ENCODE data around the gene RGS4.
"Not testable (repeated sequence)": the region's sequence is repeated elsewhere in the genome, so short reads cannot be mapped to it uniquely, and the experiment has no call there.

RGS4 gene

DNA sequence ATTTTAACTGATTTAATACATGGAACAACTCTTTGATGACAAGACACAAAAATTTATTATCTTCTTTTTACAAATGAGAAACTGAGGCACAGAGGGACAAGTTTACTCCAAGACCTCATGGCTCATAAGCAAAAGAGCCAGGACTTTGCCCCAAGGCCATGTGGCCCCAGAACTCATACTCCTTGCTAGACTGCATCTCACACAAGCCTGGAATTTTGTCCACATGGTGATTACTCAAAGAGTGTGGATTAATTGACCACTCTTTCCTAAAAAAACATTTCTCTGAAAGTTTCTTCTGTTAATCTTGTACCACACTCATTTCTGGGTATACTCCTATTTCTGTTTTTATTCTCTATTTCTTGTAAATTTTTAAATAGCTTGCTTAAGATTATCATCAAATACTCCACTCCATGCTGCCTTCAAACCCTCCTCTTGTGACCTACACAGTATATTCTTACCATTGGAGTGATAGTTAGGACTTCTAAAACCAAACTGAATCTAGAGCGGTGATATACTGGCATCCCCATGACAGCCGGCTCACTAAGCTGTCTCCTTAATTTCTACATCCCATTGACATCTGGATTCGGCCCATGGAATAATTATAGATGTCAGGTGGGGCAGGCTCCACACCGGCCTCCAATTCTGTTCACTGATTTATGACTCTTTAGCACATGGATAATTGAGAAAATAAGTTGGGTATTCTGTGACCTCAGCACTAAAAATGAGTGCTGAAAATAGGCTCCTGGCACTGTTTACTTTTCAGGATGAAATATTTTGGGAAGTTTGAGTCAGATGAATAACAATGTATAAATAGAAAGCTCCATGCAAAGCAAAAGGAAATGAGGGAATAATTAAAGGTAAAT, 16.1 kb downstream of the RGS4 start:
- FAIRE-seq (no peak), DNase-seq (ENCODE audit: insufficient read length) (no peak)
- no peak for TF ChIP-seq POLR2AphosphoS5 (IDR thresholded peaks at IDR 0.05; ENCODE audit: low read depth, low read length)
- no peak for TF ChIP-seq POLR2A (IDR thresholded peaks at IDR 0.05; ENCODE audit: low read depth, low read length)
- no peak for TF ChIP-seq TAF1 (IDR thresholded peaks at IDR 0.05; ENCODE audit: borderline replicate concordance, low read depth, low read length)

DNA sequence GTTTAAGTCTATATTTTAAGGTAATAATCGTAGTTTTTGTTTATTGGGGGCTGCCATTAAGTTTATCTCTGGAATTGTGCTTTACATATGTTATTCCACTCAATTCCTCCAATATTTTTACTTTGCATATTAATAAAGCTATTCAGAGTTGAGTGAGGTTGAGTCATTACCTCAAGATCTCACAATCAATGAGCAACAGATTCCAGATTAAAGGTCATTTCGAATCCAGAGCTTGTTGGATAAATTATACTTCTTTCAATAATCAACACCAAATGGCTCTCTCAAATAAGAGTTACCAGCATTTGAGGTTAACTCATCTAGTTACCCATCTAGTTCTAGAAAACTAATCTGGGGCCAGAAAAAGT, 16.7 kb downstream of the RGS4 start:
- FAIRE-seq = no peak
- no peak for DNase-seq (ENCODE audit: insufficient read length)
- no peak for TF ChIP-seq TAF1 (IDR thresholded peaks at IDR 0.05; ENCODE audit: borderline replicate concordance, low read depth, low read length)

DNA sequence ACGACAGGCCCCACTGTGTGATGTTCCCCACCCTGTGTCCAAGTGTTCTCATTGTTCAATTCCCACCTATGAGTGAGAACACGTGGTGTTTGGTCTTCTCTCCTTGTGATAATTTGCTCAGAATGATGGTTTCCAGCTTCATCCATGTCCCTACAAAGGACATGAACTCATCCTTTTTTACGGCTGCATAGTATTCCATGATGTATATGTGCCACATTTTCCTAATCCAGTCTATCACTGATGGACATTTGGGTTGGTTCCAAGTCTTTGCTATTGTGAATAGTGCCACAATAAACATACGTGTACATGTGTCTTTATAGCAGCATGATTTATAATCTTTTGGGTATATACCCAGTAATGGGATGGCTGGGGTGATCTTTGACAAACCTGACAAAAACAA, 20.0 kb downstream of the RGS4 start:
- not testable (repeated sequence) for FAIRE-seq; DNase-seq (ENCODE audit: insufficient read length)

DNA sequence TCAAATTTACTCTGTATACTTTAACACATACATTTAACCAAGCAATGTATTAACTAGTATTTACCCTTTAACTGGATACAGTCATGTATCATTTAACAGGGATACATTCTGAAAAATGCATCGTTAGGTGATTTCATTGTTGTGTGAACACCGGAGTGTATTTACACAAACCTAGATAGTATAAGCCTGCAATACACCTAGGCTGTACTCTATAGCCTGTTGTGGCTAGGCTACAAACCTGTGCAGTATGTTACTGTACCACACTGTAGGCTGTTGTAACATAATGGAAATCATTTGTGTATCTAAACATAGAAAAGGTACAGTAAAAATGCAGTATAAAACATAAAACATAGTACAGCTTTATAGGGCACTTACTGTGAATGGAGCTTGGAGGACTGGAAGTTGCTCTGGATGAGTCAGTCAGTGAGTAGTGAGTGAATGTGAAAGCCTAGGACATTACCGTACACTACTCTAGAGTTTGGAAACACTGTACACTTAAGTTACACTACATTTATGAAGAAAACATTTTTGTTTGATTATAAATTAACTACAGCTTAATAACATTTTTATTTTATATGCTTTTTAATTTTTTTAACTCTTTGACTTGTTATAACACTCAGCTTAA, 21.3 kb downstream of the RGS4 start:
- DNase-seq (ENCODE audit: insufficient read length) (no peak), FAIRE-seq (no peak)
- no peak for TF ChIP-seq TAF1 (IDR thresholded peaks at IDR 0.05; ENCODE audit: borderline replicate concordance, low read depth, low read length)
- TF ChIP-seq POLR2AphosphoS5 (IDR thresholded peaks at IDR 0.05; ENCODE audit: low read depth, low read length) = no peak
- TF ChIP-seq POLR2A (IDR thresholded peaks at IDR 0.05; ENCODE audit: low read depth, low read length) = no peak

DNA sequence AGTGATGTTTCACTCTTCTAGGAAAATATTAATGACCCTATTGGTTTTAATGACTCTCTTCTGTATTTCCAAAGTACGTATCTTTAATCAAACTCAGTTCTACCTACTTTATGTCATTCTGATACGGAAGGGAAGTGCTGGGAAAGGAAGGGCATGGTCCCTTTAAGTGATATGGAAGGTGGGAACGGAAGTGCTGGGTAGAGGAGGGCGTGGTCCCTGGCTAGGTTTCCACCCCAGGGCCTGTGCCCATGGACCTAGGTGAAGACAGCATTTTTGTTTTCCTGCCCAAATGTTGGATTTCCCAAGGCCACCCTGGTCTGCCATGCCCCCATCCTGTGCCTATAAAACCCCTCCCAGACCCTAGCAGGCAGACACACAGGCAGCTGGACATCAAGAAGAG, 24.0 kb downstream of the RGS4 start:
- no peak for TF ChIP-seq POLR2AphosphoS5 (IDR thresholded peaks at IDR 0.05; ENCODE audit: low read depth, low read length)
- no peak for TF ChIP-seq POLR2A (IDR thresholded peaks at IDR 0.05; ENCODE audit: low read depth, low read length)
- TF ChIP-seq TAF1 (IDR thresholded peaks at IDR 0.05; ENCODE audit: borderline replicate concordance, low read depth, low read length) = no peak
- DNase-seq (ENCODE audit: insufficient read length) (no peak), FAIRE-seq (no peak)

DNA sequence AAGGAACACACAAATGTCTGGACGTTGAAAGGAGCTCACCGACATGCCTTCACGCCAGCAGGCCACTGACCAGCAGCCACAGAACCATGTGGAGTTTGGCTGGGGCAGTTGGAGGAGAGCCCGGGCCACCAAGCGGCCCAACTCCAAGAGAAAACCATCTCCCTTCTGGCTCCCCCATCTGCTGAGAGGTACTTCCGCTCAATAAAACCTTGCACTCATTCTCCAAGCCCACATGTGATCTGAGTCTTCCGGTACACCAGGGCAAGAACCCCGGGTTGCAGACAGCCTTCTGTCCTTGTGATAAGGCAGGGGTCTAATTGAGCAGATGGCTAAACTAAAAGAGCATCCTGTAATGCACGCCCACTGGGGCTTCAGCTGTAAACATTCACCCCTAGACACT, 24.4 kb downstream of the RGS4 start:
- DNase-seq (ENCODE audit: insufficient read length) = no peak
- TF ChIP-seq POLR2A (IDR thresholded peaks at IDR 0.05; ENCODE audit: low read depth, low read length) = no peak
- TF ChIP-seq POLR2AphosphoS5 (IDR thresholded peaks at IDR 0.05; ENCODE audit: low read depth, low read length) = no peak
- TF ChIP-seq TAF1 (IDR thresholded peaks at IDR 0.05; ENCODE audit: borderline replicate concordance, low read depth, low read length) = no peak
- FAIRE-seq = no peak

DNA sequence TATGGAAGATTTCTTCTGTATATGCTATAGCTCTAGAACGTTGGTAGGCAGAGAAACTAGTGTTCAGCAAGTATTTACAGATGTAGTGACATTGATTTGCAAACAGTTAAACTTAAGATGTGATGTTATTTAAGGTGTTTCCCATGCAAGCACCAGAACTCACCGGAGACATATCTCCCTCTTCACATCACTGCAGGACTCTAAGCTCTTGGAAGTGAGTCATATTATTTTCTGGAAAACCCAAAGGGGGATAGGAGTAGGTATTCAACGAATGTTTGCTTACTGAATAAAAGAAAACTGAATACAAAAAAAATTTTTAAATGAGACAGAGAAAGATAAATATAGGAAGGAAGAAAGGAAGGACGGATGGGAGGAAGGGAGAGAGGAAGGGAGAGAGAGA, 25.0 kb downstream of the RGS4 start:
- FAIRE-seq (no peak), DNase-seq (ENCODE audit: insufficient read length) (no peak)
- no peak for TF ChIP-seq POLR2A (IDR thresholded peaks at IDR 0.05; ENCODE audit: low read depth, low read length)
- TF ChIP-seq POLR2AphosphoS5 (IDR thresholded peaks at IDR 0.05; ENCODE audit: low read depth, low read length) = no peak
- no peak for TF ChIP-seq TAF1 (IDR thresholded peaks at IDR 0.05; ENCODE audit: borderline replicate concordance, low read depth, low read length)

DNA sequence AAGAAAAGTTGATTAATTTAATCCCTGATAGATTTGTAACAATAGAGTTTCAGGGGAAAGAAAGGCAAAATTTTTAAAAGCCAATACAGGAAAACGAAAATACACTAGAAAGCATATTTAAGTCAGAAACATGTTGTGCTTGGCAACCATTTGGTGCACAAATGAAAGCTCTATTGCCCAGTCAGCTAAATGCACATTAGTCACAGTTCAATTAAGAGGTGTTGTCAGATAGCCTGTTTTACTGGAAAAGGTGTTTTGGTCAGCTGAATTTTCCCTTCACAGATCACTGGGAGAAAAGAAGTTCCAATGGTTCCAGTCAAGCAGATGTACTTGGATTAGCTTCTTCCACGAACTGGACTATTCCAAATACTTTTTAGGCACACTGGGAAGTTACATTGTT, 25.4 kb downstream of the RGS4 start:
- TF ChIP-seq TAF1 (IDR thresholded peaks at IDR 0.05; ENCODE audit: borderline replicate concordance, low read depth, low read length) (no peak), POLR2A (IDR thresholded peaks at IDR 0.05; ENCODE audit: low read depth, low read length) (no peak), POLR2AphosphoS5 (IDR thresholded peaks at IDR 0.05; ENCODE audit: low read depth, low read length) (no peak)
- FAIRE-seq = no peak
- DNase-seq (ENCODE audit: insufficient read length) = no peak

DNA sequence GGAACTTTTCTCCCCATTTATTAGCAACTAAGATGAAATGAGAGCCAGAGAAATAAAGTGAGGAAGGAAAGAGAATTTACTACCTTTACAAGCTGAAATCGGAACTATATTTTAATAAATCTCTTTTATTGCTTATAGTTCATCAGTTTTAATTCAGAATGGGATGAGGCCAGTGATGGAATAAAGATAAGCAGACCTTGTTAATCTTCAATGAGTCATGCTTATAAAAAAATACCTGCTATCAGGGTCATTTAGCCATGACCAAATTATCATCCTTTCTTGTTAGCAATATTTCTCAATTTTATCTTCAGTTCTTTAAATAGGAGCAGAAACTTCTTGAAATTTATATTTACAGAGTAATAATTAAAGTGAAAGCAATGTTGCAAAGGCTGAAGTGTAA, 26.1 kb downstream of the RGS4 start:
- DNase-seq (ENCODE audit: insufficient read length) = no peak
- TF ChIP-seq POLR2AphosphoS5 (IDR thresholded peaks at IDR 0.05; ENCODE audit: low read depth, low read length) = no peak
- no peak for TF ChIP-seq TAF1 (IDR thresholded peaks at IDR 0.05; ENCODE audit: borderline replicate concordance, low read depth, low read length)
- TF ChIP-seq POLR2A (IDR thresholded peaks at IDR 0.05; ENCODE audit: low read depth, low read length) = no peak
- no peak for FAIRE-seq

DNA sequence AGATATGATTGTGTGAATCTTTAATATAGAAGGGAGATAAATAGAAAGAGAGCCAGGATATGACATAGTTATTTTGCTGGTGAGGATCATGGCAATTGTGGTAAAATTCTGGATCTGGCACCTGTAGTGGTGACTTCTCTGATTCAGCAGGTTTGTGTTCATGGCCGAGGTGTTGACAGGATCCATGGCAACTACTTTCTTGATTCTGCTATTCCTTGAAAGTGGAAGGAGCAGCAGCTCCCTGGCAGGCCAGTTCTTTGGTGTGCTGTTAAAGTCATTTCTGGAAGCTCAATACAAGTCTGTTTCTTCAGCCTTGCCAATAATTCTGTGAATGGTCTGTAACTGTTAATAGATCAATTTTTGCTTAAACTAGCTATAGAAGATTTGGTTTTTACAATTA, 33.4 kb downstream of the RGS4 start:
- TF ChIP-seq TAF1 (IDR thresholded peaks at IDR 0.05; ENCODE audit: borderline replicate concordance, low read depth, low read length) = no peak
- no peak for TF ChIP-seq POLR2AphosphoS5 (IDR thresholded peaks at IDR 0.05; ENCODE audit: low read depth, low read length)
- no peak for TF ChIP-seq POLR2A (IDR thresholded peaks at IDR 0.05; ENCODE audit: low read depth, low read length)
- DNase-seq (ENCODE audit: insufficient read length) (no peak), FAIRE-seq (no peak)

DNA sequence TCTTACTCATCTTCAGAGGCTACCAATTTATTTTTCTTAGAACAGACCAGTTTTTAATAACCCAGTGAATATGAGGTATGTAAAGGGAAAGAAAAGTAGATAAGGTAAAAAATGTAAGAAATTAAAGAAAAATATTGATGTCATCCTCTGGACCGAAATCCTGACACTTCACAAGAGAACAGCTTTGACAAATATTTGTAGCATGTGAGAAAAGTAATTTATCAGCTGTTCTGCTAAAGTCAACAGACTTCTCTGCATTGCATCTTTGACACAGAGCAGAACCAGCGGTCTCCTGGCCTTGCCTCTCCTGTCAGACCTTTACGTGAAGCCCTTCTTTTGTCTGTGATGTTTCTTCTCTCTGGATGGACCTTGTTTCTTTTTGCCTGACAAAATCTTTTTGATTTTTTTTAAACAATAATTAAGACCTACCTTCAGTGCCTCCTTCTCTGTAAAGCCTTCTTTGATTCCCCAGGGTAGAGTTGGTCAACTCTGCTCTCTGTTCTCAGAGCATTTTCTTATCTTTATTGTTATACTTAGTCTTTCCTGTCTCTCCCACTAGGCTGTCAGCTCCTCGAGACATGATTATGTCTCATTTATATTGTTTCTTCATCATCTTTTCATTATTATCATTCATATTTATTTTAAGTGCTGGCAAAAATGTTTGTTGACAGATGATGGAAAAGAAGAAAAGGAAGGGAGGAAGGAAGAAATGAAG, 35.4 kb downstream of the RGS4 start:
- FAIRE-seq (no peak), DNase-seq (ENCODE audit: insufficient read length) (no peak)
- TF ChIP-seq POLR2AphosphoS5 (IDR thresholded peaks at IDR 0.05; ENCODE audit: low read depth, low read length) (no peak), POLR2A (IDR thresholded peaks at IDR 0.05; ENCODE audit: low read depth, low read length) (no peak), TAF1 (IDR thresholded peaks at IDR 0.05; ENCODE audit: borderline replicate concordance, low read depth, low read length) (no peak)
